Prostate gland (tissue), 2 donors: ENCODE results near the gene FOXL1.

ENCODE experiments used
- POLR2A ChIP-seq: fragments of 450-650 bp; IDR thresholded peaks from one replicate; pipeline ENCODE4 v1.6.1; 2016; ENCODE audit warnings: antibody characterized with exemption, mild to moderate bottlenecking
- POLR2AphosphoS5 ChIP-seq: sonication (generic); formaldehyde crosslinking; IDR thresholded peaks from one replicate; pipeline ENCODE4 v1.6.1; 2017; ENCODE audit warnings: antibody characterized with exemption
- TF ChIP-seq, protein P1 (sequence below), 4 experiments: fragments of 200-600 bp in 2 of 4; fragments of 450-650 bp in 2 of 4; sonication (generic) in 2 of 4; IDR thresholded peaks; 1 replicate in 3 of 4; 2 replicates in 1 of 4; pipeline ENCODE4 v1.5.1; 2016 to 2019; ENCODE audit warnings: antibody characterized with exemption in 4 of 4, mild to moderate bottlenecking in 2 of 4, moderate library complexity in 2 of 4

DNA sequence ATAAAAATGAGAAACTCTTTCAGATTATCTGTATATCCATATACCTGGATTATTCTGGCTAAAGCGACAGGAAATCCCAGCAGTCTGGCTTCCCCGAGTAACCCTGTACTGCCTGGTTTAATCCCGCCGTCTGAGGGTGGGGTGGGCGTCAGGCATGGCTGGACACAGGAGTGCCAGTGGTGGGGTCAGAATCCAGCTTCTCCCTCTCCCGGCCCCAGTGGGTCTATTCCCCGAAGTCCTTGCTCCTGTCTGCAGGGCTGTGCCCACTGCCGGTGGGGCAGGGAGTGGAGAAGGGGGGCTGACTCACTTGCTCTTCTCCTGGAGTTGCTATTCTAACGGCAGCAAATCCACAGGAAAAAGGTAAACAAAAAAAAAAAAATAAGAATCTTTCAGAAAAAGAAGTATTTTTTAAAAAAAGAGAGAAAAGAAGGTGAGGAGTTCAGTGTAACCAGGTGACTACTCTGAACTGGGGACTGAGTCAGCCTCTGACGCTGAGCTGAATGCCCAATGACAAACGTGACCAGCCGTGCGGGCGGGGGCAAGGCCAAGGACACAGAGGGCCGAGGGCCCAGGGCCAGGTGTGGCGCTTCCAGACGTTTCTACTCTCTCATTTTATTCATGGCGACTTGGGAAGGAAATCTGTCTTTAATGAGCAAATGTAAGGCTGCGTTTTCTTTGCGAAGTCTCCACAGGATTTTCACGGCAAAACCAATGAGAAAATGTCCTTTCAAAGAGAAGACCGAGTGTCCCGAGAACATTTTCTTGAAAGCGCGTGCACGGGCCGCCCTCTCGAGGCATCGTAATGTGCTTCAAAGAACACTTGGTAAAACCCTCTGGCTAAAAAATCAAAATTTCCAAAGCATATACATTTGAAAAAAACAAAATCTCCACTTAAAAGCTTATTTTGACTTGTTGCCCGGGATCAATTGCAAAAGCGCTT lies 47.8 kb upstream of the FOXL1 start:
- TF ChIP-seq, protein P1, sequence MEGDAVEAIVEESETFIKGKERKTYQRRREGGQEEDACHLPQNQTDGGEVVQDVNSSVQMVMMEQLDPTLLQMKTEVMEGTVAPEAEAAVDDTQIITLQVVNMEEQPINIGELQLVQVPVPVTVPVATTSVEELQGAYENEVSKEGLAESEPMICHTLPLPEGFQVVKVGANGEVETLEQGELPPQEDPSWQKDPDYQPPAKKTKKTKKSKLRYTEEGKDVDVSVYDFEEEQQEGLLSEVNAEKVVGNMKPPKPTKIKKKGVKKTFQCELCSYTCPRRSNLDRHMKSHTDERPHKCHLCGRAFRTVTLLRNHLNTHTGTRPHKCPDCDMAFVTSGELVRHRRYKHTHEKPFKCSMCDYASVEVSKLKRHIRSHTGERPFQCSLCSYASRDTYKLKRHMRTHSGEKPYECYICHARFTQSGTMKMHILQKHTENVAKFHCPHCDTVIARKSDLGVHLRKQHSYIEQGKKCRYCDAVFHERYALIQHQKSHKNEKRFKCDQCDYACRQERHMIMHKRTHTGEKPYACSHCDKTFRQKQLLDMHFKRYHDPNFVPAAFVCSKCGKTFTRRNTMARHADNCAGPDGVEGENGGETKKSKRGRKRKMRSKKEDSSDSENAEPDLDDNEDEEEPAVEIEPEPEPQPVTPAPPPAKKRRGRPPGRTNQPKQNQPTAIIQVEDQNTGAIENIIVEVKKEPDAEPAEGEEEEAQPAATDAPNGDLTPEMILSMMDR (IDR thresholded peaks at IDR 0.05) = no peak
- TF ChIP-seq POLR2A = no peak
- TF ChIP-seq POLR2AphosphoS5 = no peak
